ENCODE data around the gene ACTR5. TPM values are rescaled to one million over a fixed set of nuclear protein-coding genes. Genes with fewer than 3 reads are reported as not detected.

Gene ACTR5
- total RNA-seq, 4 donors from 2014 or later: 5.8 to 9.8 (median 8.6) TPM

GRCh38 chr20:38764567-38765318 is 16.5 kb downstream of the ACTR5 start:
- no peak for TF ChIP-seq EP300 (IDR thresholded peaks at IDR 0.05)
- TF ChIP-seq POLR2AphosphoS5 (IDR thresholded peaks at IDR 0.05): no peak
- no peak for TF ChIP-seq CTCF (IDR thresholded peaks at IDR 0.05)
- TF ChIP-seq POLR2A (IDR thresholded peaks at IDR 0.05; ENCODE audit: low read depth): no peak
- Histone ChIP-seq H3K27me3 (no peaks in the 10 kb centered on the region), H3K36me3 (peaks cover 70 to 100% (median 91%) of the 10 kb centered on the region in 4 donors), H3K4me3 (no peak overlapping the region), H3K27ac (replicated peaks in 1 of 4) (no peak overlapping the region), H3K4me1 (no peaks in the 10 kb centered on the region), H3K9me3 (no peaks in the 10 kb centered on the region)
- WGBS: 73% methylated on average over 11 of the region's 11 CpGs
- no peak for DNase-seq (ENCODE audit: extremely low spot score)
- intact Hi-C loops (cut with DNase I): no loop called here

GRCh38 chr20:38766071-38766470 is 17.8 kb downstream of the ACTR5 start:
- no peak overlapping the region for H3K27ac ChIP-seq (replicated peaks in 1 of 4)
- WGBS: 71% methylated on average over 4 of the region's 4 CpGs
- no peak for DNase-seq (ENCODE audit: extremely low spot score)
- H3K4me1 ChIP-seq: no peaks in the 10 kb centered on the region
- peaks cover 69 to 100% (median 91%) of the 10 kb centered on the region in 4 donors for H3K36me3 ChIP-seq
- no peaks in the 10 kb centered on the region for H3K27me3 ChIP-seq
- intact Hi-C loops (cut with DNase I): no loop called here
- H3K4me3 ChIP-seq: no peak overlapping the region
- no peaks in the 10 kb centered on the region for H3K9me3 ChIP-seq
- TF ChIP-seq POLR2AphosphoS5 (IDR thresholded peaks at IDR 0.05) (no peak), POLR2A (IDR thresholded peaks at IDR 0.05; ENCODE audit: low read depth) (no peak), EP300 (IDR thresholded peaks at IDR 0.05) (no peak), CTCF (IDR thresholded peaks at IDR 0.05) (no peak)

GRCh38 chr20:38769376-38770295 is 21.4 kb downstream of the ACTR5 start:
- intact Hi-C loops (cut with DNase I): no loop called here

GRCh38 chr20:38770546-38770945 is 22.3 kb downstream of the ACTR5 start:
- Histone ChIP-seq H3K9me3 (no peaks in the 10 kb centered on the region), H3K36me3 (peaks cover 67 to 100% (median 88%) of the 10 kb centered on the region in 4 donors), H3K27ac (replicated peaks in 1 of 4) (no peak overlapping the region), H3K4me3 (no peak overlapping the region), H3K4me1 (no peaks in the 10 kb centered on the region), H3K27me3 (no peaks in the 10 kb centered on the region)
- intact Hi-C loops (cut with DNase I): no loop called here
- 91% methylated on average over 3 of the region's 3 CpGs for WGBS
- no peak for TF ChIP-seq CTCF (IDR thresholded peaks at IDR 0.05)
- TF ChIP-seq POLR2AphosphoS5 (IDR thresholded peaks at IDR 0.05): no peak
- TF ChIP-seq POLR2A (IDR thresholded peaks at IDR 0.05; ENCODE audit: low read depth): no peak
- TF ChIP-seq EP300 (IDR thresholded peaks at IDR 0.05): no peak
- DNase-seq (ENCODE audit: extremely low spot score): no peak

More at GRCh38 chr20:38769376-38770295, 21.4 kb downstream of the ACTR5 start:
- TF ChIP-seq POLR2A (IDR thresholded peaks at IDR 0.05; ENCODE audit: low read depth) (no peak), POLR2AphosphoS5 (IDR thresholded peaks at IDR 0.05) (no peak), EP300 (IDR thresholded peaks at IDR 0.05) (no peak), CTCF (IDR thresholded peaks at IDR 0.05) (no peak)
- Histone ChIP-seq H3K4me3 (no peak overlapping the region), H3K4me1 (no peaks in the 10 kb centered on the region), H3K36me3 (peaks cover 71 to 100% (median 92%) of the 10 kb centered on the region in 4 donors), H3K9me3 (no peaks in the 10 kb centered on the region), H3K27ac (replicated peaks in 1 of 4) (no peak overlapping the region), H3K27me3 (no peaks in the 10 kb centered on the region)
- DNase-seq (ENCODE audit: extremely low spot score): no peak
- WGBS: 87% methylated on average over 13 of the region's 13 CpGs

Measured in esophagus muscularis mucosa (tissue), 4 donors.